GM19240 (cell line): ENCODE results near the gene CLEC4D.
"Not testable (repeated sequence)": the region's sequence is repeated elsewhere in the genome, so short reads cannot be mapped to it uniquely, and the experiment has no call there.

Experiments
- DNase-seq: peaks from one replicate; pipeline ENCODE4 v3.0.0; 2011; ENCODE audit warnings: low spot score; ENCODE audit not compliant: insufficient read length

The CLEC4D gene

GRCh38 chr12:8513256-8513655 is at the start of gene CLEC4D:
Gene CLEC4D, plus strand, starts transcription at chr12:8513503. Its CDS starts 230 bp downstream, at chr12:8513733.
- no peak for DNase-seq

- no peak for DNase-seq
Observed at GRCh38 chr12:8465301-8465996, 47.9 kb upstream of the CLEC4D start.

GRCh38 chr12:8466241-8466640 is 47.1 kb upstream of the CLEC4D start:
- no peak for DNase-seq

GRCh38 chr12:8471090-8471489 is 42.2 kb upstream of the CLEC4D start:
- DNase-seq = no peak

- DNase-seq = no peak
Observed at GRCh38 chr12:8475508-8476203, 37.6 kb upstream of the CLEC4D start.

- no peak for DNase-seq
Observed at GRCh38 chr12:8482571-8483061, 30.7 kb upstream of the CLEC4D start.

GRCh38 chr12:8483079-8483478 is 30.2 kb upstream of the CLEC4D start:
- DNase-seq = no peak

- DNase-seq = no peak
Observed at GRCh38 chr12:8491646-8492530, 21.4 kb upstream of the CLEC4D start.

GRCh38 chr12:8493084-8493483 is 20.2 kb upstream of the CLEC4D start:
- DNase-seq = peak; percentile 35

GRCh38 chr12:8495671-8496070 is 17.6 kb upstream of the CLEC4D start:
- not testable (repeated sequence) for DNase-seq

GRCh38 chr12:8496074-8496473 is 17.2 kb upstream of the CLEC4D start:
- DNase-seq = not testable (repeated sequence)

- DNase-seq = no peak
Observed at GRCh38 chr12:8499616-8500015, 13.7 kb upstream of the CLEC4D start.

GRCh38 chr12:8501720-8502119 is 11.6 kb upstream of the CLEC4D start:
- DNase-seq = no peak

GRCh38 chr12:8504351-8504750 is 9.0 kb upstream of the CLEC4D start:
- no peak for DNase-seq

GRCh38 chr12:8507596-8507995 is 5.7 kb upstream of the CLEC4D start:
- DNase-seq = no peak

- no peak for DNase-seq
Observed at GRCh38 chr12:8508223-8508622, 5.1 kb upstream of the CLEC4D start.

GRCh38 chr12:8508910-8509841 is 4.1 kb upstream of the CLEC4D start:
- DNase-seq = no peak

GRCh38 chr12:8517971-8518370 is 4.7 kb downstream of the CLEC4D start:
- DNase-seq = no peak

GRCh38 chr12:8519171-8519570 is 5.9 kb downstream of the CLEC4D start:
- DNase-seq = no peak

- no peak for DNase-seq
Observed at GRCh38 chr12:8527250-8528130, 14.2 kb downstream of the CLEC4D start.
